GM23338 (cell line): ENCODE results near the gene TMEM143.
"Not testable (repeated sequence)": the region's sequence is repeated elsewhere in the genome, so short reads cannot be mapped to it uniquely, and the experiment has no call there.

Source experiments
- CREB1 ChIP-seq: fragments of 250-450 bp; sonication (Bioruptor Pico); IDR thresholded peaks from 2 replicates; pipeline ENCODE4 v1.5.0; 2020; ENCODE audit warnings: low read depth, mild to moderate bottlenecking, moderate library complexity
- CTCF ChIP-seq, 2 experiments: fragments of 200-600 bp in 1 of 2; sonication (generic) in 1 of 2; conservative IDR thresholded peaks; 2 replicates each; pipeline versions ENCODE4 v1.5.1 to v1.6.1; 2016 to 2017; ENCODE audit warnings: antibody characterized with exemption in 2 of 2, low read depth in 2 of 2, mild to moderate bottlenecking in 2 of 2, moderate library complexity in 1 of 2
- ETS1 ChIP-seq: IDR thresholded peaks from 2 replicates; pipeline ENCODE4 v1.6.1; 2016; ENCODE audit warnings: antibody characterized with exemption
- EZH2 ChIP-seq: fragments of 200-600 bp; sonication (generic); IDR thresholded peaks from one replicate; pipeline ENCODE4 v1.8.0; 2017; ENCODE audit warnings: antibody characterized with exemption, mild to moderate bottlenecking, low read depth; ENCODE audit not compliant: unreplicated experiment
- EZH2phosphoT487 ChIP-seq: fragments of 200-600 bp; sonication (generic); IDR thresholded peaks from one replicate; pipeline ENCODE4 v1.8.1; 2018; ENCODE audit warnings: antibody characterized with exemption; ENCODE audit not compliant: unreplicated experiment
- JUNB ChIP-seq: IDR thresholded peaks from one replicate; pipeline ENCODE4 v1.6.1; 2016; ENCODE audit warnings: antibody characterized with exemption; ENCODE audit not compliant: unreplicated experiment
- NANOG ChIP-seq: IDR thresholded peaks from 2 replicates; pipeline ENCODE4 v1.6.1; 2016; ENCODE audit warnings: antibody characterized with exemption, borderline replicate concordance
- POLR2AphosphoS5 ChIP-seq: IDR thresholded peaks from 2 replicates; pipeline ENCODE4 v1.6.1; 2016; ENCODE audit warnings: antibody characterized with exemption, low read depth
- REST ChIP-seq: IDR thresholded peaks from one replicate; pipeline ENCODE4 v1.6.1; 2018; ENCODE audit warnings: antibody characterized with exemption; ENCODE audit not compliant: unreplicated experiment
- STAT1 ChIP-seq: IDR thresholded peaks from one replicate; pipeline ENCODE4 v1.6.1; 2016; ENCODE audit warnings: antibody characterized with exemption; ENCODE audit not compliant: unreplicated experiment

DNA sequence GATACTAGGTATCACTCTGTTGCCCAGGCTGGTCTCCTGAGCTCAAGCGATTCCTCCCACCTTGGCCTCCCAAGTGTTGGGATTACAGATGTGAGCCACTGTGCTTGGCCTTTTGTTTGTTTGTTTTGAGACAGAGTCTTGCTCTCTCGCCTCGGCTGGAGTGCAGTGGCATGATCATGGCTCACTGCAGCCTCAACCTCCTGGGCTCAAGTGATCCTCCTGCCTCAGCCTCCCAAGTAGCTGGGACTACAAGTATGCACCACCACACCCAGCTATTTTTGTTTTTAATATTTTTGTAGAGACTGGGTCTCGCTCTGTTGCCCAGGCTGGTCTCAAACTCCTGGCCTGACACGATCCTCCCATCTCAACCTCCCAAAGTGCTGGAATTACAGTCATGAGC, 8.0 kb upstream of the TMEM143 start:
- not testable (repeated sequence) for TF ChIP-seq CTCF (conservative IDR thresholded peaks at IDR 0.05; ENCODE audit: low read depth in 2 of 2); JUNB; POLR2AphosphoS5; EZH2phosphoT487; EZH2; CREB1 (CRISPR knock-in tag); ETS1; NANOG; REST; STAT1
